ENCODE data around the gene GABPB2. TPM values are rescaled to one million over a fixed set of nuclear protein-coding genes. Genes with fewer than 3 reads are reported as not detected.

Gene GABPB2
- total RNA-seq, 4 donors from 2014 or later: 20.6 to 28.5 (median 21.6) TPM

DNA sequence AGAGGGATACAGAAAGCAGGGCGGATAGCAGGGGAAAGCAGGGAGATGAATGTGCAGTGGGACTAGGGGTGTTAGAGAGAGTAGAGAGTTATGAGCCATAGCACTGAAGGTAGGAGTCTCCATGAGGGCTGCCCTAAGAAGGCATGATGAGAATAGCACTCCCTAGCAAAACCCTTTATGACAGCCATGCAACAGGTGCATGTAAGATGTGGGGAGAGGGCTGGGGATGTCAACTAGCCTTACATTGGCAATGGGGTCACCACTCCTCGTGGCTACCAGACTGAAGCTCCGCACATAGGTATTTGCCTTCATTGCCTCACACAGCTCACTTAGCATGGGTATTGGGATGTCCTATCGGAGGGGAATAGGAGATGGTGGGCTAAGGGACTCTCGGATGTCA lies 100.6 kb downstream of the GABPB2 start:
- peaks cover 4 to 45% (median 19%) of the 10 kb centered on the region in 3 donors for H3K4me1 ChIP-seq

More for the DNA sequence above, 100.6 kb downstream of the GABPB2 start:
- Histone ChIP-seq H3K9me3 (no peaks in the 10 kb centered on the region), H3K27me3 (no peaks in the 10 kb centered on the region), H3K4me3 (no peak overlapping the region), H3K36me3 (peaks cover 0 to 71% of the 10 kb centered on the region in 2 donors), H3K27ac (no peak overlapping the region)
- TF ChIP-seq EP300 (IDR thresholded peaks at IDR 0.05) (no peak), POLR2AphosphoS5 (IDR thresholded peaks at IDR 0.05) (no peak), POLR2A (IDR thresholded peaks at IDR 0.05) (no peak)
- TF ChIP-seq, protein P1, sequence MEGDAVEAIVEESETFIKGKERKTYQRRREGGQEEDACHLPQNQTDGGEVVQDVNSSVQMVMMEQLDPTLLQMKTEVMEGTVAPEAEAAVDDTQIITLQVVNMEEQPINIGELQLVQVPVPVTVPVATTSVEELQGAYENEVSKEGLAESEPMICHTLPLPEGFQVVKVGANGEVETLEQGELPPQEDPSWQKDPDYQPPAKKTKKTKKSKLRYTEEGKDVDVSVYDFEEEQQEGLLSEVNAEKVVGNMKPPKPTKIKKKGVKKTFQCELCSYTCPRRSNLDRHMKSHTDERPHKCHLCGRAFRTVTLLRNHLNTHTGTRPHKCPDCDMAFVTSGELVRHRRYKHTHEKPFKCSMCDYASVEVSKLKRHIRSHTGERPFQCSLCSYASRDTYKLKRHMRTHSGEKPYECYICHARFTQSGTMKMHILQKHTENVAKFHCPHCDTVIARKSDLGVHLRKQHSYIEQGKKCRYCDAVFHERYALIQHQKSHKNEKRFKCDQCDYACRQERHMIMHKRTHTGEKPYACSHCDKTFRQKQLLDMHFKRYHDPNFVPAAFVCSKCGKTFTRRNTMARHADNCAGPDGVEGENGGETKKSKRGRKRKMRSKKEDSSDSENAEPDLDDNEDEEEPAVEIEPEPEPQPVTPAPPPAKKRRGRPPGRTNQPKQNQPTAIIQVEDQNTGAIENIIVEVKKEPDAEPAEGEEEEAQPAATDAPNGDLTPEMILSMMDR (IDR thresholded peaks at IDR 0.05): no peak
- 87 to 88% methylated on average over 3 to 5 of the region's 5 CpGs for WGBS, 2 donors (ENCODE audit: low coverage in 1 of 2)
- no peak for ATAC-seq

Small RNA genes within 50 kb of the gene (small RNA-seq; reads per million reads assigned to genes)
- gene RNU6-884P: 0 reads per million in 4 donors

Other genes with a start within 250 kb of the GABPB2 start
- 10 to 100 TPM; 43.2 to 53.2 (median 50.2) TPM for gene ARNT, start 194.2 kb upstream of the GABPB2 start, total RNA-seq
- not detected for gene CTXND2, start 183.6 kb upstream of the GABPB2 start, total RNA-seq
- 10 to 100 TPM; 21.9 to 32.2 (median 28.7) TPM for gene SETDB1, start 144.4 kb upstream of the GABPB2 start, total RNA-seq
- gene CERS2, start 95.9 kb upstream of the GABPB2 start, total RNA-seq: 100 to 1,000 TPM in 3 of 4 donors, 10 to 100 TPM in 1; 98.3 to 142 (median 127) TPM
- gene ANXA9, start 88.5 kb upstream of the GABPB2 start, total RNA-seq: under 1 TPM in 1 of 4 donors, not detected in 3; 0.31 TPM
- gene MINDY1, start 63.9 kb upstream of the GABPB2 start, total RNA-seq: 10 to 100 TPM; 21.2 to 39.2 (median 33.2) TPM
- 10 to 100 TPM; 24.2 to 28.9 (median 26.7) TPM for gene PRUNE1, start 62.3 kb upstream of the GABPB2 start, total RNA-seq
- gene BNIPL, start 34.2 kb upstream of the GABPB2 start, total RNA-seq: 1 to 10 TPM in 1 of 4 donors, under 1 TPM in 3; 0.13 to 6.1 (median 0.70) TPM
- 1 to 10 TPM; 3.7 to 9.8 (median 7.0) TPM for gene C1orf56, start 23.0 kb upstream of the GABPB2 start, total RNA-seq
- gene CDC42SE1, start 11.1 kb upstream of the GABPB2 start, total RNA-seq: 10 to 100 TPM; 51.2 to 56.0 (median 54.4) TPM
- gene MLLT11, start 10.4 kb upstream of the GABPB2 start, total RNA-seq: 1 to 10 TPM in 2 of 4 donors, under 1 TPM in 2; 0.16 to 1.8 (median 1.1) TPM
- gene SEMA6C, start 75.9 kb downstream of the GABPB2 start, total RNA-seq: 10 to 100 TPM in 1 of 4 donors, 1 to 10 TPM in 3; 6.1 to 13.9 (median 8.0) TPM
- gene TNFAIP8L2, start 85.9 kb downstream of the GABPB2 start, total RNA-seq: 1 to 10 TPM in 3 of 4 donors, under 1 TPM in 1; 0.85 to 7.2 (median 4.4) TPM
- gene LYSMD1, start 95.1 kb downstream of the GABPB2 start, total RNA-seq: 10 to 100 TPM; 14.0 to 28.6 (median 14.4) TPM
- gene SCNM1, start 95.4 kb downstream of the GABPB2 start, total RNA-seq: 10 to 100 TPM; 18.7 to 32.0 (median 25.6) TPM
- 1 to 10 TPM in 1 of 4 donors, not detected in 3; 2.2 TPM for gene TMOD4, start 105.2 kb downstream of the GABPB2 start, total RNA-seq
- gene VPS72, start 119.4 kb downstream of the GABPB2 start, total RNA-seq: 10 to 100 TPM; 46.4 to 82.0 (median 66.5) TPM
- gene PIP5K1A, start 127.8 kb downstream of the GABPB2 start, total RNA-seq: 10 to 100 TPM; 42.8 to 80.1 (median 49.9) TPM
- 100 to 1,000 TPM; 163 to 184 (median 171) TPM for gene PSMD4, start 184.0 kb downstream of the GABPB2 start, total RNA-seq
- gene ZNF687, start 211.5 kb downstream of the GABPB2 start, total RNA-seq: 10 to 100 TPM; 18.4 to 27.6 (median 24.4) TPM

All from gastroesophageal sphincter (tissue), 4 donors.